ENCODE results near the gene POLDIP3. TPM values are rescaled to one million over a fixed set of nuclear protein-coding genes. Genes with fewer than 3 reads are reported as not detected.

POLDIP3 gene
- total and polyA plus RNA-seq, 2 experiments from 2014 or later, result 31.4 to 40.3 TPM

DNA sequence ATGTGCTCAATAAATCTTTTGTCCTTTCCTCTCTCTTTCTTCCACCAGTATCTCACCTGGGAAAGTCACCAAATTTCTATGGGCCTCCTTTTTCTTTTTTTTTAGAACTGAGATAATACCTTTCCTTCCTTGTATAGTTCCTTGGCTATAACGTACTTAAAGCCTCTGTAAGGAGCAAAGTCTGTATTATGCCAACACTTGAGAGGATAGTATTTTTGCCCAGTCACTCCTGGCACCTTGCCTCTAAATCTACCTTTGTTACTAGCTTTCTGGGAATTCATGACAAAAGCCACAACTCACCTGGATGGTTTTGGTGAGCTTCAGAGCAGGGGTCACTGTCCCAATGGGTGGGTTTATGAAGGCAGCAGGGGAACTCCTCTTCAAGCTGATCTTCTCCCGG, 12.2 kb downstream of the POLDIP3 start:
- TF ChIP-seq CTCF (IDR thresholded peaks at IDR 0.05; ENCODE audit: poor library complexity), result no peak
- TF ChIP-seq EZH2phosphoT487 (IDR thresholded peaks at IDR 0.05; ENCODE audit: low read depth, severe bottlenecking, unreplicated experiment), result no peak
- no peak for TF ChIP-seq EZH2 (IDR thresholded peaks at IDR 0.05; ENCODE audit: borderline replicate concordance)
- H3K27ac ChIP-seq, result no peak overlapping the region
- no peaks in the 10 kb centered on the region for H3K36me3 ChIP-seq (replicated peaks; ENCODE audit: insufficient read depth, low read depth)
- H2AFZ ChIP-seq, result no peak overlapping the region
- H3K79me2 ChIP-seq, result peaks cover 91% of the 10 kb centered on the region
- H3K4me1 ChIP-seq (ENCODE audit: insufficient read depth), result peaks cover 6% of the 10 kb centered on the region
- H3K27me3 ChIP-seq, result no peaks in the 10 kb centered on the region
- peaks cover 60% of the 10 kb centered on the region for H4K20me1 ChIP-seq (ENCODE audit: insufficient read depth, poor library complexity, severe bottlenecking)
- WGBS (ENCODE audit: low lambda C conversion rate, missing lambda C conversion rate), result 91% methylated on average over 2 of the region's 2 CpGs
- no peak overlapping the region for H3K4me2 ChIP-seq
- H3K4me3 ChIP-seq, result no peak overlapping the region
- DNase-seq (ENCODE audit: low spot score), result no peak
- H3K9me3 ChIP-seq (ENCODE audit: low read depth), result no peaks in the 10 kb centered on the region
- no peaks in the 10 kb centered on the region for H3K9me2 ChIP-seq (replicated peaks; ENCODE audit: insufficient read depth)

DNA sequence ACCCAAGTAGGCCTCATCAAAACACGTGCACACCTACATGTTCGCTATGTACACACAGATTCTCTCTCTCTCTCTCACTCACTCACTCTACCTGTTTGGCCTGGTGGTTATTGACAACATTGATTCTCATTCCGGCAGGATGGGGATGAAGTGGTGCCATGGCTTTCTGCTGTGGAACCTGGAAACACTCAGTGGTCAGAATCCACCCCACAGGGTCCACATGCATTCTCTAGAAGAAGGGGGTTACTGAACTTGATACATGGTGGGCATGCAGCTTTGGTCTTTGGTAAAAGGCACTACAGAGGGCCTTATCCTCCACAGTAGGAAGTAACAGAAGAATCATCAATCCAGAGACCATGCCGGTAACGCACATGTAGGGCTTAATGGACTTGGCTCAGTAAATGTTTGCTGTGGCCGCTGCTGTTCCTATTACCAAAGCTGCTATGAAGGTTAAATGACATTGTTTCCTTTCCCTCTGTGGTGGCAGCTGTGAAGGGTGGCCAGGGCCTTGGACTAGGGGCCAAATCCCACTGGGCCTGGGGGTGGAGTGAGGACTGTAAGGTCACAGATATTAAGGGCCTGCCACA, 12.7 kb downstream of the POLDIP3 start:
- no peak overlapping the region for H3K4me2 ChIP-seq
- 90% methylated on average over 6 of the region's 6 CpGs for WGBS (ENCODE audit: low lambda C conversion rate, missing lambda C conversion rate)
- TF ChIP-seq EZH2 (IDR thresholded peaks at IDR 0.05; ENCODE audit: borderline replicate concordance) (no peak), EZH2phosphoT487 (IDR thresholded peaks at IDR 0.05; ENCODE audit: low read depth, severe bottlenecking, unreplicated experiment) (no peak), CTCF (IDR thresholded peaks at IDR 0.05; ENCODE audit: poor library complexity) (no peak)
- H3K9me3 ChIP-seq (ENCODE audit: low read depth), result no peaks in the 10 kb centered on the region
- H3K4me1 ChIP-seq (ENCODE audit: insufficient read depth), result peaks cover 6% of the 10 kb centered on the region
- H4K20me1 ChIP-seq (ENCODE audit: insufficient read depth, poor library complexity, severe bottlenecking), result peaks cover 56% of the 10 kb centered on the region
- peaks cover 86% of the 10 kb centered on the region for H3K79me2 ChIP-seq
- H3K9me2 ChIP-seq (replicated peaks; ENCODE audit: insufficient read depth), result no peaks in the 10 kb centered on the region
- H2AFZ ChIP-seq, result no peak overlapping the region
- no peak overlapping the region for H3K4me3 ChIP-seq
- no peak overlapping the region for H3K27ac ChIP-seq
- no peaks in the 10 kb centered on the region for H3K27me3 ChIP-seq
- no peaks in the 10 kb centered on the region for H3K36me3 ChIP-seq (replicated peaks; ENCODE audit: insufficient read depth, low read depth)
- no peak for DNase-seq (ENCODE audit: low spot score)

GRCh38 chr22:42596863-42597530, 17.7 kb downstream of the POLDIP3 start:
- peaks cover 37% of the 10 kb centered on the region for H3K79me2 ChIP-seq
- H3K9me3 ChIP-seq (ENCODE audit: low read depth), result no peaks in the 10 kb centered on the region
- WGBS (ENCODE audit: low lambda C conversion rate, missing lambda C conversion rate), result 87% methylated on average over 11 of the region's 11 CpGs
- no peaks in the 10 kb centered on the region for H3K4me1 ChIP-seq (ENCODE audit: insufficient read depth)
- H3K9me2 ChIP-seq (replicated peaks; ENCODE audit: insufficient read depth), result no peaks in the 10 kb centered on the region
- no peak overlapping the region for H3K4me3 ChIP-seq
- peaks cover 16% of the 10 kb centered on the region for H4K20me1 ChIP-seq (ENCODE audit: insufficient read depth, poor library complexity, severe bottlenecking)
- no peak overlapping the region for H3K4me2 ChIP-seq
- no peak for DNase-seq (ENCODE audit: low spot score)
- no peak overlapping the region for H2AFZ ChIP-seq
- no peak overlapping the region for H3K27ac ChIP-seq
- no peaks in the 10 kb centered on the region for H3K27me3 ChIP-seq
- TF ChIP-seq EZH2phosphoT487 (IDR thresholded peaks at IDR 0.05; ENCODE audit: low read depth, severe bottlenecking, unreplicated experiment), result no peak
- H3K36me3 ChIP-seq (replicated peaks; ENCODE audit: insufficient read depth, low read depth), result no peaks in the 10 kb centered on the region

DNA sequence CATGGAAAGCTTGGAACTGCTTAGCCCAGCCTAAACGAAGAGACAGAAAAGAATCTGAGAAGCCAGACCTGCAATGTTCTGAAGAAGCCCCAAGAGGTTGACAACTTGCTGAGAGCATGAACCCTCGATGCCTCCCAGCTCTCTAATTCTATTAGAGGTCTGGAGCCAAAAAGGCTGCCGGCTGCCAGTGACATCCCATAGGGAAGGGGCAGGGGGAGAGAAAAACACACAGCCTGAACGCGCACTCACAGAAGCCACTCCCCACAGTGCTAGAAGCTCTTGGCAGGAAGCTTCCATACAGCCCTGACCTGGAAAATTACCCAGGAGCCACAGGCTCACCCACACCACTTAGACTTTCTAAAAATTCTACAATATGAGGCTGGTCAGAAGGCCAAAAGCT, 18.3 kb downstream of the POLDIP3 start:
- DNase-seq (ENCODE audit: low spot score), result no peak
- H3K27ac ChIP-seq, result no peak overlapping the region
- WGBS (ENCODE audit: low lambda C conversion rate, missing lambda C conversion rate), result 77% methylated on average over 5 of the region's 5 CpGs

More for the DNA sequence above, 18.3 kb downstream of the POLDIP3 start:
- no peak overlapping the region for H3K4me3 ChIP-seq
- no peak overlapping the region for H2AFZ ChIP-seq
- no peaks in the 10 kb centered on the region for H3K36me3 ChIP-seq (replicated peaks; ENCODE audit: insufficient read depth, low read depth)
- H3K9me3 ChIP-seq (ENCODE audit: low read depth), result no peaks in the 10 kb centered on the region
- no peaks in the 10 kb centered on the region for H3K27me3 ChIP-seq
- no peaks in the 10 kb centered on the region for H3K4me1 ChIP-seq (ENCODE audit: insufficient read depth)
- H4K20me1 ChIP-seq (ENCODE audit: insufficient read depth, poor library complexity, severe bottlenecking), result peaks cover 12% of the 10 kb centered on the region
- no peak overlapping the region for H3K4me2 ChIP-seq
- TF ChIP-seq EZH2phosphoT487 (IDR thresholded peaks at IDR 0.05; ENCODE audit: low read depth, severe bottlenecking, unreplicated experiment), result no peak
- TF ChIP-seq EZH2 (IDR thresholded peaks at IDR 0.05; ENCODE audit: borderline replicate concordance), result no peak
- no peak for TF ChIP-seq CTCF (IDR thresholded peaks at IDR 0.05; ENCODE audit: poor library complexity)
- H3K9me2 ChIP-seq (replicated peaks; ENCODE audit: insufficient read depth), result no peaks in the 10 kb centered on the region
- H3K79me2 ChIP-seq, result peaks cover 30% of the 10 kb centered on the region

Measured in hepatocyte (in vitro differentiated cells).